ENCODE results near the gene ANKS1A.
A peak's percentile ranks its signal among the peaks of the same experiment; 100 is the strongest.

ANKS1A gene

DNA sequence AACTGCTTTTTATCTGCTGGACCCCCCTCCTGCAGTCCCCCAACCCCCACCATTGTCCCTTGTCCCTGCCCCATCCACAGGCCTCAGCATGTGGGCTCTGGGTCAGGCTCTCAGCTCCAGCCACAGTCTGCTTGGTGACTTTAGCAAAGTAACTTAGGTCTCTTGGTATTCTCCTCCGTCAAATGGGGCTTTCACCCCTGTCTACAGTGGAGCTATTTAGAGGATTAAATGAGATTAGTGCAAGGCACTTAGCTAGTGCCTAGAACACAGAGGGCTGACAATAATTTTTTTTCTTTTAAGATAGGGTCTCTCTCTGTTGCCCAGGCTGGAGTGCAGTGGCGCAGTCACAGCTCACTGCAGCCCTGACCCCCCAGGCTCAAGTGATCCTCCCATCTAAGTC is 180.2 kb downstream of the ANKS1A start:
- DNase-seq (ENCODE audit: low spot score): no peak

DNA sequence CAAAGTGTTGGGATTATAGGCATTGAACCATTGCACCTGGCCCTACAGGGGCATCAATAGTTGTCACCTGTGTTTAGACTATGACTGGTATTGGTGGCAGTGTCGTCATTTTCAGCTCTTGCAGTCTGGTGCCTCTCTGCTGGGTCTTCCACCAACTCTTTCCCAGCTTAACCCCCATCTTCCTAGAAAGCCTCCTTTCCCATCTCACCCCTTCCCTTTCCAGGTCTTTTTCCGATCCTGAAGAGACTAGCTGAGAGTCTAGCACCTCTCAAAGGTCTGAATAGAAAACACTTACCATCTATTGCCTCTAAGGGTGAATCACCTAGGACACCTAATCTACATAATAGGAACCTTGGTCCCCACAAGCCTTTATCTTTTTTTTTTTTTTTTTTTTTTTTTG is 181.1 kb downstream of the ANKS1A start:
- DNase-seq (ENCODE audit: low spot score): no peak

DNA sequence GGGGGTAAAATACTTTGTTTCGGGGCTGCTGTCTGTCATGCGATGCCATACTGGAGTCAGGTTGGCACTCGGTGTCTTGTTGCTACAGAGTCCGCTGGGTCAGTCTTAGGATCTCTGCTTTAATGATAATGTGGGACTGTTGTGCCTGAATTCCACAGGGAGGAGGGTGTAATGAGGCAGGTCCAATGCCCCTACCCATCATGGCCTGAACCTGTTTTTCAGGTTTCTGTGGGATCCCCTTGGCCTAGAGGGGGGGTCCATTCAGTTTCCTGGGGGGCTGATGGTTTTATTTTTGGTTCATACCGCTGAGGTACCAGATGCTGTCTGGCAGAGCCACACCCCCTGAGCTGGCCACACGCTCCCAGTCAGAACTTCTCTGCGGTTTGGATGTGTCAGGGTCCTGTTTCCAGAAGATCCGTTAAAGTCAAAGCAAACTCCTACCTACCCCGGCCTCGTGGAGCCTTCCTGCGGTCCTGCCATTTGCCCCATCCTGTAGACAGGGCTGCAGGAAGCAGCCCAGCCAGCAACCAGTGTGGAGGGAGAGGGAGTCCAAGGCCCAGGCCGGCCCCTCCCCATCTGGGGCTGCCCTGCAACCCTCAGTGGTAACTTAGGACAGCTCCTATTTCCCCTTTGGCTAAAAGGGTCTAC is 182.4 kb downstream of the ANKS1A start:
- DNase-seq (ENCODE audit: low spot score): no peak

DNA sequence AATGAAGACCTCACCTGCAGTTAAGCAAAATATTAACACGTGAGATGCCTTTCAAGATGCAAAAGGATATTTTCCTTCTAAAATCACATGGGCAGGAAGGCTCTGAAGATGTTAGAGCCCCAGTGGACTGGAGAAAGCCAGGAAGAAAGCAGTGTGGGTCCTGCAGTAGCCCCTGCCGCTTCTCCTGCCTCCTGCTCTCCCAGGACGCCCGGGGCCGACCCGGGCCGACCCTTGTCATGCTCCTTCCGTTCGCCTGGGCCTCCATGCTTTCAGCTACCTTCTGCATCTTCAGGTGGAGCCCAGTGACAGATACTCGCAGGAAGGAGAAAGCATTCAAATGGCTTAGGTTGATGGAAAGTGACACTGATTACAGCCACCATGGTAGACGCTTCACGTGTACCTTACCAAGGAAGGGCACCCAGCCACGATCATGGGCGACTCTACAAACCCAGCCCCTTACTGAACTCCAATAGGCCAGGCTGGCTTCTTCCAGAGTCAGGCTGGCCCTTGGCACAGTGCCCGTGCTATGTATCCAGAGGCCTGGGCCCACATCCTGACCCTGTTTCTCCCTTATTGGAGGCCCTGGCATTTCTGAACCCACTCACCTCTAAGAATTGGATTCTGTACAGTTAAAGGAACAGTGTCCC is 183.1 kb downstream of the ANKS1A start:
- DNase-seq (ENCODE audit: low spot score): no peak

DNA sequence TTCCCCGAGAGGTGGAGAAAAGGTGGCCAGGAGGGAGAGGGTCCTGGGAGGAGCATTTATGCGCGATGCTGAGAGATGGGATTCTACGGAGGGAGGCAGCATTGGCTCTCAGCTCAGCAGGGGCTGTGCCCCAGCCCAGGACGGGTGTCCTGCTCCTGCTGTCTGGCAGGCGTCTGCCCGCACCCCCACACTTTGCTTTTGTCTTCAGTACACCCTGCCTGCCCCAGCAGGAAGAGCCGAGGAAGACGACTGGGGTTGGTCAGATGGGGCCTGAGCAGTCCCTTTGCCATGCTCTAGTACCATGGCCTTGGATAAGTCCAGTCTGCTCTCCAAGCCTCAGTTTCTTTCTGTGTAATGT is 183.6 kb downstream of the ANKS1A start:
- no peak for DNase-seq (ENCODE audit: low spot score)

DNA sequence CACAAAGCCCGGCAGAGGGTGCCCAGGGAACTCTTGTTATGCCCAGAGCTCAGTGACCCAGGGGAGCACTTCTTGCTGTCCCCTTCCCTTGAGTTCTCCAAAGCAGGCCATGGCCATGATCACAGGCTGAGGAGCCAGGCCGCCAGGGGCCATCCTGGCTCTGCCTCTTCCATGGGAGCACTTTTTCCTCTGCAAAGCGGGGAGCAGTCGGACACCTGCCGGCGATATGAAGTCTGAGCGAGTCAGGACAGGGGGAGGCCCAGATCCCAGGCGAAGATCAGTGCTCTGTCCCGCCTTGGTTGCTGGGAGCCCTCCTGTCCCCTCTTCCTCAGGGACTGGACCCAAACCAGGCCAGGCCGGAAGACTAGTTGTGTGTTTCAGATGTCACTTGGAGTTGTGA is 184.2 kb downstream of the ANKS1A start:
- no peak for DNase-seq (ENCODE audit: low spot score)

DNA sequence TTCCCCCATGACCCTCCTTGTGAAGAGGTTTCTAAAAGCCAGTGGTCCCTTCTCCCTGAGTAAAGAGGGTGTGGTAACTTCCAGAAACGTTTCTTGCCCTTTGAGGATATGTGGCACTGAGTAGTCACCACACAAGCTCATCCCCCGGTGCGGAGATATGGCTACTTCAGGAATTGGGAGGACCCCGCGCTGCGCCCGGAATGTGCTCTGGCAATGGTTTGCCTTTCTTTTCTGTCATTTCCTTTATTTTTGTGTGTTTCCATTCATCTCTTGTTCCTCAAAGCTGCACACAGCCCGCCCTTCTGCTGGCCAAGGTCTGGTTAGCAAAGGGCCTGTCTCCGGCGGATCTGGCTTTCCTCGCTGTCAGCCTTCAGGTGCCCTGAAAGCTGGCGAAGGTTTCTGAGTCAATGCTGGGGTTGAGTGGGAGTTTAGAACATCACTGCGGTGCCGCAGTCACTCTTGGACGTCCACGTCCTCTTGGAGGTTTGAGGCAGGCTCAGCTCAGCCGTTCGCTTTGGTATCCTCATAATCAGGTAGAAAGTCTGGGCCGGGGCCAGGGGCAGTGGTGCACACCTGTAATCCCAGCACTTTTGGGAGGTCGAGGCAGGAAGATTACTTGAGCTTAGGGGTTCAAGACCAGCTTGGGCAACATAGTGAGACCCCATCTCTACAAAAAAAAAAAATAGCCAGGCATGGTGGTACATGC is 184.9 kb downstream of the ANKS1A start:
- DNase-seq (ENCODE audit: low spot score): no peak

DNA sequence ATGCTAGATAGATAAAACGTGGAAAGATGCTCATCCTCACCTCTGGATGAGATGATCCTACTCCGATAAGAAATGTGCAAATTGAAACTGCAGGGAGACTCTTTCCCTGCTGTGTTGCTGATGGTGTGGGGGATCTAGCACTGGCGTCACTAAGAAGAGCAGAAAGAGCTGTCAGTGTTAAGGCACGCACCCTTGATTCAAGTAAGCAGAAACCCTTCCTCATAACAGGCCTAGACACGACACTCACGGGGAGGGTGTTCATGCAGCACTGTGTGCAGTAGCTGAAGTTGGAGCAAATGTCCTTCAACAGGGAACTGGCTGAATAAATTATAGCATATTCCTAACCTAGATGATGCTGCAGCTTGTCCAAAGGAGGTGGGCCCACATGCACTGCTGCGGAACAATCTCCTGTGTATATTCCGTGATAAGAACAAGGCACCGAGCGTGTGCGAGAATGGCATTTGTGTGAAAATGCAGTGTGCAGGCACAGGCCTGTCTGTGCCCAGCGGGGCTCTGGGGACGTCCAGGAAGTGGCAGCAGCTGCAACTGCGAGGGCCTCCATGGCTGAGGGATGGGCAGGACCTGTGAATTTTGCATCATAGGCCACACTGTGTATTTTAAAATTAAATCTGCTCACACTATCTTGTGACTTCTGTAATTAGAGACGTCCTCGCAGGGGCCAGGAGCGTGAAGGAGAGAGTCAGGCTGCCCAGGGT is 188.1 kb downstream of the ANKS1A start:
- DNase-seq (ENCODE audit: low spot score): peak; percentile 41

DNA sequence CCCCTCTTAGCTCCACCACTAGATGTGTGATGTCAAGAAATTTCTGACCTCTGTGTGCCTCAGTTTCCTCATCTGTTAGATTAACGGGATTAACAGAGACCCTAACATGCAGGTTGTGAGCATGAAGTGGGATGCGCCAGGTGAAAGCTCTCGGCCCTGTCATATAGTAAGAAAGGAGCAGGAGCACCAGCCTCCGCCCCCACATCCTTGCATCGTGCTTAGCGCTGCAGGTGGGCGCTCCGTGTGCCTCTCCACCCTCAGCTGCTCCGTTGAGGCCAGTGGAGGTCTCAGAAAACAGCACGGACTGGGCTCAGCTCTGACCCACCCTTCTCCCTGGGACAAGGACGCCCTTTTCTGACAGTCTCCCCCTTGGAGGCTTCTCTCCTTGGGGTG is 188.7 kb downstream of the ANKS1A start:
- peak; percentile 42 for DNase-seq (ENCODE audit: low spot score)

DNA sequence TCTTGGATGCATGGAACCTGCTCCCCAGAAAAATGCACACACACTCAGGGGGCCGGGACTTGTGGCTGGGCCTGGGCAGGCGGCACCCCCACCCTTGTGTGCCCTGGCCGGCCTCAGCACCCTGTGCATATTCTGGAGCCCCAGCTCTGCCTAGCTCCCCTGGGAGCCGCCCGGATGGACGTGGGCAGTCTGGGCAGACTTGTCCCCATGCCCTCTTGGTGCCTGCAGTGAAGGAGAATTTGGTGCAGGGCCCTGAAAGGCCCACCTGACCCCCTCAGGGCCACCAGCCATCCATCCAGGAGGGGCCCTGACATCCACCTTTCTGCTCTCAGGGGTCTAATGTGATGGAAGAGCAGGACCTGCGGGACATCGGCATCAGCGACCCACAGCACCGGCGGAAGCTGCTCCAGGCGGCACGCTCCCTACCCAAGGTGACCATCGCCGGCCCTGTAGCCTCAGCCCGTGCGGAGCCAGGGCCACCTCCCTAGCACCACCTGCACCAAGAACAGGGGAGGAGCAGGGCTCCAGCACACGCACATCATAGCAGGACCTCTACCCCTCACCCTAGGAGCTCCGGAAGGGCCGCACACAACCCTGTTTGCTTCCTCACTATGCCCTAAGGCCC is 189.3 kb downstream of the ANKS1A start:
- peak; percentile 52 for DNase-seq (ENCODE audit: low spot score)

DNA sequence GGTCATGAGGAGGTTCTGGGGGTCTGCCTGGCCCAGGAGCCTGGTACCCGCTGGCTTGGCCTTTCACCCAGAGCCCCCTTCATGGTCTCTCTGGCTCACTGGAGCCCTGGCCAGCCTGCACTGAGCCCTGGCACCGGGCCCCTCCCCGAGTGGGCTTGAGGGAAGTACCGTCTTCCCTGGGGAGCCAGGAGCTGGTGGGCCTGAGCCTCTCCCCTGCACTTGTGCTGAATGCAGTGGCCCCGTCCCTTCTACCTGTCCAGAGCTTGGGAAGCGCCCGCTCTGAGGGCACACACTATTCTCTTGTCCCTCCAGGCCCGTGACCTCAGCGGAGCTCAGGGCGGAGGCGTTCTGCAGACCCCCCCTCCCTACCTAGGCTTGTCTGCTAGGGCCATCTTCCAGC is 189.8 kb downstream of the ANKS1A start:
- DNase-seq (ENCODE audit: low spot score): peak; percentile 42

DNA sequence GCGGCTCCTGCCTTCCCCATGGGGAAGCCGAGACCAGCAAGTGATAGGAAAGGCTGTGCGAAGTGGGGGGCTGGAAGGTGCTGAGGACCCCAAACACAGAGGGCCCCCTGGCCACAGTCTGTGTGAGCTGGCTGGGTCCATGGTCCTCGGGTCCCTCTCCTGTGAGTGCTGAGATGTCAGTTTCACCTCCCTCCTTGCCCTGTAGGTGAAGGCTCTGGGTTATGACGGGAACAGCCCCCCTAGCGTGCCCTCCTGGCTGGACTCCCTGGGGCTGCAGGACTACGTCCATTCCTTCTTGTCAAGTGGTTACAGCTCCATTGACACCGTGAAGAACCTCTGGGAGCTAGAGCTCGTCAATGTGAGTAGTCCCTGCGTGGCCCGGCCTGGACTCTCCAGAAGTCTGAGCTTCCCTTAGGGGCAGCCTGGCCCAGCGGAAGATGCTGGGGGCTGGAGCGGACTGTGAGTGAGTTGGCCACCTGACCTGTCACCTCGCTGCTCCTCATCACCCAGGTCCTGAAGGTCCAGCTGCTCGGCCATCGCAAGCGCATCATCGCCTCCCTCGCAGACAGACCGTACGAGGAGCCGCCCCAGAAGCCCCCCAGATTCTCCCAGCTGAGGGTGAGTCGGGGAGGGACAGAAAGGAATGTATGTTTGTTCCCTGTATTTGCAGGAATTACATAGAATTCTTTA is 190.4 kb downstream of the ANKS1A start:
- DNase-seq (ENCODE audit: low spot score): peak; percentile 52

DNA sequence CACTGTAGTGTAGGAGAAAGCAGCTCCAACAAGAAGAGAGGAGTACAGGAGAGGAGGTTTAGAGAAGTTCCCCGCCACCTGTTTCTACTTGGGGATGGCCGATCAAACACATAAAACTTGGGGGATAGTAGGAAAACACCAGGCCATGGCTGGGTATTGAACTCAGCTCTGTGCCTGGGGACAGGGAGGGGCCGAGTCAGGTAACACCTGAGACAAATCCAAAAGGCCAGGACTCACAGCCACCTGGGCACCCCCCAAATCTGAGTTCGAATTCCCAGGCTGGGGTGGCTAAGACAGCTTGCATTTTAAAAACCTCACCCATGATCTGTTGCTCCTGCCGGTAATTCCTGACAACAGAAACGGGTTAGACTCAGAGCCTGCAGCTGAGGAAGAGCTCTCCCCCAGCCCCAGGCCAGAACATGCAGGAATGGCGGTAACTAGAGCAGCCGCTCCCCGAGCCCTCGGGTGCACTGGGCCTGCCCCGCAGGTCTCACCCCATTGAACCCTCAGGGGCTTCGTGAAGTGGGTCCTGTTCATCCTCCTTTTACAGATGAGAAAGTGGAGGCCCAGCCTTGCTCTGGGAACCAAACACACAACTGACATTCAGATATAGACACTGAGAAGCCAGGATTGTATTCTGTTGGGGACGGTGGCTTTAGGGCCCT is 191.1 kb downstream of the ANKS1A start:
- peak; percentile 41 for DNase-seq (ENCODE audit: low spot score)

DNA sequence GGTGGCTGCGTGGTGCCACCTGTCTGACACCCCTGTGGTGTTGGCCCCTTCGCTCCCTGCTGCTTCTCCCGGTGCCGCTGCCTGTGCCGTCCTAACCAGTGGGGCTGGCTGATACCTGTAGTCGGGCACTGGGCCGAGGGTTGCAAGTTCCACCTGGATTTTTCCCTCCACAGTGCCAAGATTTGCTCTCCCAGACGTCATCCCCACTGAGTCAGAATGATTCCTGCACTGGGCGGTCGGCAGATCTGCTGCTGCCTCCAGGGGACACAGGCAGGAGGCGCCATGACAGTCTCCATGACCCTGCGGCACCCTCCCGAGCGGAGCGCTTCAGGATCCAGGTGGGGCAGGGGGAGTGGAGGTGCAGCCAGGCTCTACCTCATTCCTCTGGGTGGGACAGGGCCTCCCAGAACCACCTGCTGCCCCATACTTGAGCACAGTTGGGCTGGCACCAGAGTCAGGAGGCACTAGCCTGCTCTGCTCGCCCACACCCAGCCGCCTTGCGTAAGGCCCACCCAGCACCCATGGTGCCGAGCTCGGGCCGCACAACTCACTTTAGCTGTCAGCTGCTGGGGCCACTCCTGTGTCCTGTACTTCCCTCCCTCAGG is 191.9 kb downstream of the ANKS1A start:
- peak; percentile 61 for DNase-seq (ENCODE audit: low spot score)

DNA sequence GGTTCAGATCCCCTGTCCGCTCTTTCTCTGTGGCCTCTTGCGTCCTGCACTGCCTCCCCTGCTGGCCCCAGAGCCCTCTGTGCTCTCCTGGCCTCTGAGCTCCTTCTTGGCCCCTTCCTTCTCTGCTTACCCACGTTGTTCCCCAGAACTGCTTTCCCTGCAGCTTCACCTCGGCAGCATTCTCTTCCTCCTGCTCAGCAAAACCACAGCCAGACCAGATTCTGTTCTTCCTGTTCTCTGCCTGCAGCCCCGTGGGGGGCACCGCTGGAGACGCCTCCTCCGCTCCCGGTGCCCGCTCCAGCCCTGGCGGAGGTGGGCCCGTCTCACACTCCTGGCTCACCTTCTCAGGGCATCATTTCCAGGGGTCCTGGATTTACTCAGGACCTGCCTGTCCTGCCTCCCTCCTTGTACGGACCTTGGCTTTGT is 192.4 kb downstream of the ANKS1A start:
- peak; percentile 50 for DNase-seq (ENCODE audit: low spot score)

DNA sequence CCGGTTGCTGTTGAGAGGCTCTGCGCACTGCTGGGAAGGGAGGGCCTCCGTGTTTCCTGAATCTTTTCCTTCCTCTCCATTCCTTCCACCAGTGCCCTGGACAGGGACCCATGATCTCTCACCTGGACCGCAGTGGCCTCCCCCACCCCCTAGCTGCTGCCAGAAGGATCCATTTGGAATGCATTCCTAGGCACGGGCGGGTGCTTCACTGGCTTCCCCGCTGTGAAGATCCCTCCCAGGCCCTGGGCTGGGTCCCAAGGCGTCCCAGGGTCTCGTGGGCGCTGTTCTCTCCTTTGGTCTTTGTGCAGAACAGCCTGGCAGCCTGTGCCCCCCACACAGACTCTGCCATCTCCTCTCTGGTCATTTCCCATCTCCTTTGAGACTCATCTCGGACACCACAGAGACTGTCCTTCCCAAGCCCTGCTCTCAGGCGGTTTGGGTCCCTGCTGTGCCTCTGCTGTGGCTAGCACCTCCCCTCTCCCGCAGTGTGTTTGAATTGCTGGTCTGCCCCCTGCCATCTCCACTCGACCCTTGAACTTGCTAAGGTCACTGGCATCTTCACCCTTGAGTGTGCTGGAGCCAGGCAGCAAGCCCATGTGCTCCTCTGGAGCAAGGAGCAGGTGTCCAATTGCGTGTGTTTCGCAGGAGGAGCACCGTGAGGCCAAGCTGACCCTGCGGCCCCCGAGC is 193.1 kb downstream of the ANKS1A start:
- peak; percentile 61 for DNase-seq (ENCODE audit: low spot score)

DNA sequence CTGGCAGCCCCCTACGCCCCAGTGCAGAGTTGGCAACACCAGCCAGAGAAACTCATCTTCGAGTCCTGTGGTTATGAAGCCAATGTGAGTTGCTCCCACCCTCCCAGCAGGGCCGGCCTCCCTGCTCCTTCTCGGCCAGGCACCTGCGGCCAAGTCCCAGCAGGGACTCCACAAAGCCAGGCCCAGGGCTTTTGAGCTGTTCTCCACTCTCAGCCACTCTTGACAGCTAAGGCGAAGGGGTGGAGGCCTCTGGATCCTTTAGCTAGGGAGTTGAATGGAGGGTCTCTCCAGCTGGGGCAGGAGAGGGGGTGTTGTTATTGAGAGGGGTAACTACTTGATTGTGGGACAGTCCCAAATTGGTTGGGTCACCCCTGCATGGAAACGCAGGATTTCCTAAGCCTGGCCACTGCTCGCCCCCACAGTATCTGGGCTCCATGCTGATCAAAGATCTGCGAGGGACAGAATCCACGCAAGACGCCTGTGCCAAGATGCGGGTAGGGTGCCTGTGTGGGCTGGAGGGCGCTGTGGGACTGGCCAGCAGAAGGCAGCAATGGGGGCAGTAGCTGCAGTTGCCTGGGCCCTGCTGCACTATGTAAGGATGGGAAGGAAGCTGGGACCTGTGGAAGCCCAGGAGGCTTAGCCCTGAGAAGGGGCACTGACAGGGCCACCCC is 193.8 kb downstream of the ANKS1A start:
- no peak for DNase-seq (ENCODE audit: low spot score)

DNA sequence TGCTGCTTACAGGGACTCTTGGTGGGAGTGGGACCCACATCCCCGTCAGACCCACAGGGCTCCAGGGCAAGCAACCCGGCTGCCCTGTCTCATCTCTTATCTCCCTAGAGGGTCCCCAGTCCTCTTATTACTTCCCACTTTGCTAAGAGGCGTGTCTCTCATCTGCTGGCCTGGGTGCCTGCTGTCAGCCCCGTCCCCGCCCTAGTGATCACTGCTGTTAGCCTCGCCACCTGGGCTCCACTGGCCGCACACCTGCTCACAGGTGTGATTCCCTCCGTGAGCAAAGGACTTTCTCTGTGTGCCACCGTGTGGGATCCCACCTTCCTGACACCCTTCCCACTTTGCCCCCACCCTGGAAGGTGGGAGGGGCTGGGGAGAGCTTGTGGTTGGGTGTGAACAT is 194.5 kb downstream of the ANKS1A start:
- DNase-seq (ENCODE audit: low spot score): no peak

DNA sequence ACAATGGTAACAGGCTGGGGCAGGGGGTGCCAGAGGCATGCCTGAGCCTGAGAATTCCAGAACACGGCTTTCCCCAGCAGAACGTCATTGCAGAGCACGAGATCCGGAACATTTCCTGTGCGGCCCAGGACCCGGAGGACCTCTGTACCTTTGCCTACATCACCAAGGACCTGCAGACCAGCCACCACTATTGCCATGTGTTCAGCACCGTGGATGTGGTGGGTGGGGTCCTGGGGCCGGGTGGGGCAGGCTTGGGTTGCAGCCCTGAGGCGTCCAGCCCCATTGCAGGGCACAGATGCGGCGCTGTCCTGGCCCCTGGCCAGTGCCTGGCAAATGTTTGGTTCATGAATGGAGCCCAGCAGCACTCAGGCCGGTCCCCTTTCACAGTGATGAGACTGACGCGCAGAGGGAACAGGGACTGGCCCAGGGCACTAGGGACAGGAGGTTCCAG is 195.0 kb downstream of the ANKS1A start:
- DNase-seq (ENCODE audit: low spot score): no peak
